ENCODE data around the gene CRYBB2. TPM values are rescaled to one million over a fixed set of nuclear protein-coding genes. Genes with fewer than 3 reads are reported as not detected.

CRYBB2 gene
- total and polyA plus RNA-seq, 2 donors (not counting 1 experiment from before 2014, with no cell fraction given) = not detected

DNA sequence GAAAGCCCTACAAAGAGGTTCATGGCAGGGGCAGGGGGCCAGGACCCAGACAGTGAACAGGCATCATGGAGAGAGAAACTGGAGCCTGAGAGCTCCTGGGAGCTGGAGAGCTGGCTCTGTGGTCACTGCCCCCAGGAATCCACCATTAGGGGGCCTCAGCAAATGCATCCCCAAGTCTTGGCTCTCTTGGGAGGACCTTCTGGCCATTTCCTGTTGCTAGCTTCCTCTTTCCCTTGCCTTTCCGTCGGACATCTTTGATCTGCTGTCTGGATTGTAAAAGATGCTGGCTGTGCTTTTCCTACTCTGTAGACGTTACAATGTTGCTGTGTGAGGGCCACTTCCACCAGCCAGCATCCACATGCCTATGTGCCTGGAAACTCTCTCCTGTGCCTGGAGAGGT is 7.1 kb upstream of the CRYBB2 start:
- Mint-ChIP-seq H3K9me3 (ENCODE audit: insufficient read depth) (no peaks in the 10 kb centered on the region), H3K27me3 (peaks cover 14% of the 10 kb centered on the region), H3K4me1 (no peaks in the 10 kb centered on the region), H3K27ac (no peak overlapping the region), H3K4me3 (no peak overlapping the region)
- intact Hi-C loops (cut with micrococcal nuclease) = no loop called here
- no peak for DNase-seq
- TF ChIP-seq, protein P1, sequence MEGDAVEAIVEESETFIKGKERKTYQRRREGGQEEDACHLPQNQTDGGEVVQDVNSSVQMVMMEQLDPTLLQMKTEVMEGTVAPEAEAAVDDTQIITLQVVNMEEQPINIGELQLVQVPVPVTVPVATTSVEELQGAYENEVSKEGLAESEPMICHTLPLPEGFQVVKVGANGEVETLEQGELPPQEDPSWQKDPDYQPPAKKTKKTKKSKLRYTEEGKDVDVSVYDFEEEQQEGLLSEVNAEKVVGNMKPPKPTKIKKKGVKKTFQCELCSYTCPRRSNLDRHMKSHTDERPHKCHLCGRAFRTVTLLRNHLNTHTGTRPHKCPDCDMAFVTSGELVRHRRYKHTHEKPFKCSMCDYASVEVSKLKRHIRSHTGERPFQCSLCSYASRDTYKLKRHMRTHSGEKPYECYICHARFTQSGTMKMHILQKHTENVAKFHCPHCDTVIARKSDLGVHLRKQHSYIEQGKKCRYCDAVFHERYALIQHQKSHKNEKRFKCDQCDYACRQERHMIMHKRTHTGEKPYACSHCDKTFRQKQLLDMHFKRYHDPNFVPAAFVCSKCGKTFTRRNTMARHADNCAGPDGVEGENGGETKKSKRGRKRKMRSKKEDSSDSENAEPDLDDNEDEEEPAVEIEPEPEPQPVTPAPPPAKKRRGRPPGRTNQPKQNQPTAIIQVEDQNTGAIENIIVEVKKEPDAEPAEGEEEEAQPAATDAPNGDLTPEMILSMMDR (IDR thresholded peaks at IDR 0.05) = no peak
- no peak for TF ChIP-seq EZH2 (IDR thresholded peaks at IDR 0.05; ENCODE audit: borderline replicate concordance, insufficient read depth, low read depth, low read length, poor library complexity, severe bottlenecking)
- no peak overlapping the region for H3K4me3 ChIP-seq (ENCODE audit: control extremely low read depth in 1 of 5, extremely low read depth in 1 of 5, insufficient read depth in 1 of 5, low read depth in 2 of 5, low read length in 4 of 5)
- peaks cover 0 to 9% (median 0%) of the 10 kb centered on the region in 3 donors for H3K9me3 ChIP-seq (ENCODE audit: control extremely low read depth in 1 of 3, control insufficient read depth in 2 of 3, insufficient read depth in 1 of 3, low read length in 2 of 3)
- peaks cover 0 to 6% (median 0%) of the 10 kb centered on the region in 4 experiments for H3K27me3 ChIP-seq (replicated peaks in 1 of 4; ENCODE audit: control extremely low read depth in 1 of 4, control insufficient read depth in 3 of 4, insufficient read depth in 4 of 4, low read length in 3 of 4)
- ChIA-PET POLR2A (no interaction called here), CTCF (interaction anchor here (1.3 kb wide), 1 partner anchor 10 kb away, joined by 10 read pairs; no protein-coding TSS in a partner anchor)
- no CpG with 5 or more reads among the region's 3 CpGs for WGBS (ENCODE audit: insufficient coverage)
- H4K20me1 ChIP-seq (ENCODE audit: control insufficient read depth, insufficient read depth, low read length, poor library complexity, severe bottlenecking) = no peaks in the 10 kb centered on the region
- H3K27ac ChIP-seq (ENCODE audit: low read length in 2 of 2) = no peak overlapping the region
- no peak for ATAC-seq (ENCODE audit: low read depth)
- H3K79me2 ChIP-seq (ENCODE audit: control insufficient read depth, insufficient read depth, low read length) = no peaks in the 10 kb centered on the region
- no peak overlapping the region for H2AFZ ChIP-seq (ENCODE audit: insufficient read depth, low read depth, low read length, poor library complexity, severe bottlenecking)
- no peaks in the 10 kb centered on the region for H3K36me3 ChIP-seq (replicated peaks in 1 of 2; ENCODE audit: control extremely low read depth in 1 of 2, control insufficient read depth in 1 of 2, extremely low read depth in 1 of 2, insufficient read depth in 2 of 2, low read length in 1 of 2)
- H3K9ac ChIP-seq (ENCODE audit: low read length) = no peak overlapping the region
- H3K4me1 ChIP-seq (ENCODE audit: control insufficient read depth in 2 of 2, insufficient read depth in 2 of 2, low read length in 2 of 2) = no peaks in the 10 kb centered on the region
- H3K4me2 ChIP-seq (replicated peaks; ENCODE audit: low read depth, low read length, poor library complexity, severe bottlenecking) = no peak overlapping the region

DNA sequence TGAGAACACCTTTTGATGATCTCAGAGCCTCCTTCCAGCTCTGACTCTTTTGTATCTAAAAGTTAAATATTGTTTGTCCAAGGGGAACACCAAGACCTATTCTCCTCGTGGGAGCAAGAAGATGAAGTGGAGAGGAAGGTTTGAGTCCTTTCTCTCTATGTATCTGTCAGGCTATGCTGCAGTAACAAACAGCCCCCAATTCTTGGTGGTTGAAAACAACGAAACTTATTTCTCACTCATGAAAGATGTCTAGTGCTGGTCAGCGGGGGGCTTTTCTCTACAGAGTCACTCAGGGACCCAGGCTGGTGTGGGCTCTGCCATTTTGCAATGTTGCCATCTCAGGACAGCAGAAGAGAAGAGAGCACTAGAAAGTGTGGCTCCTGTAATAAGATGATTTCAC is 6.2 kb upstream of the CRYBB2 start:
- Histone ChIP-seq H3K27me3 (replicated peaks in 1 of 4; ENCODE audit: control extremely low read depth in 1 of 4, control insufficient read depth in 3 of 4, insufficient read depth in 4 of 4, low read length in 3 of 4) (peaks cover 0 to 6% (median 0%) of the 10 kb centered on the region in 4 experiments), H3K4me3 (ENCODE audit: control extremely low read depth in 1 of 5, extremely low read depth in 1 of 5, insufficient read depth in 1 of 5, low read depth in 2 of 5, low read length in 4 of 5) (no peak overlapping the region), H3K9ac (ENCODE audit: low read length) (no peak overlapping the region), H3K4me1 (ENCODE audit: control insufficient read depth in 2 of 2, insufficient read depth in 2 of 2, low read length in 2 of 2) (no peaks in the 10 kb centered on the region), H3K36me3 (replicated peaks in 1 of 2; ENCODE audit: control extremely low read depth in 1 of 2, control insufficient read depth in 1 of 2, extremely low read depth in 1 of 2, insufficient read depth in 2 of 2, low read length in 1 of 2) (no peaks in the 10 kb centered on the region), H4K20me1 (ENCODE audit: control insufficient read depth, insufficient read depth, low read length, poor library complexity, severe bottlenecking) (no peaks in the 10 kb centered on the region), H2AFZ (ENCODE audit: insufficient read depth, low read depth, low read length, poor library complexity, severe bottlenecking) (no peak overlapping the region), H3K4me2 (replicated peaks; ENCODE audit: low read depth, low read length, poor library complexity, severe bottlenecking) (no peak overlapping the region), H3K27ac (ENCODE audit: low read length in 2 of 2) (no peak overlapping the region), H3K79me2 (ENCODE audit: control insufficient read depth, insufficient read depth, low read length) (no peaks in the 10 kb centered on the region), H3K9me3 (ENCODE audit: control extremely low read depth in 1 of 3, control insufficient read depth in 2 of 3, insufficient read depth in 1 of 3, low read length in 2 of 3) (peaks cover 0 to 9% (median 0%) of the 10 kb centered on the region in 3 donors)
- H3K4me3 Mint-ChIP-seq = no peak overlapping the region
- intact Hi-C loops (cut with micrococcal nuclease) = no loop called here
- no peaks in the 10 kb centered on the region for H3K9me3 Mint-ChIP-seq (ENCODE audit: insufficient read depth)
- ATAC-seq (ENCODE audit: low read depth) (no peak), DNase-seq (no peak)
- no CpG with 5 or more reads among the region's 3 CpGs for WGBS (ENCODE audit: insufficient coverage)
- CTCF ChIA-PET = interaction anchor here (1.3 kb wide), 1 partner anchor 11 kb away, joined by 10 read pairs; no protein-coding TSS in a partner anchor
- H3K4me1 Mint-ChIP-seq = no peaks in the 10 kb centered on the region
- peaks cover 10% of the 10 kb centered on the region for H3K27me3 Mint-ChIP-seq
- POLR2A ChIA-PET = no interaction called here
- TF ChIP-seq, protein P1 (IDR thresholded peaks at IDR 0.05) = no peak
- no peak for TF ChIP-seq EZH2 (IDR thresholded peaks at IDR 0.05; ENCODE audit: borderline replicate concordance, insufficient read depth, low read depth, low read length, poor library complexity, severe bottlenecking)
- H3K27ac Mint-ChIP-seq = no peak overlapping the region
